22Rv1 (cell line): ENCODE measurements around the gene RPGR.

Experiments
- H3K27ac ChIP-seq: fragments of 450-650 bp; 2 replicates; pipeline ENCODE4 v1.5.1; 2017
- ZFX ChIP-seq: fragments of 450-650 bp; IDR thresholded peaks from 2 replicates; pipeline ENCODE4 v1.6.1; 2017; ENCODE audit warnings: antibody characterized with exemption, borderline replicate concordance
- TF ChIP-seq, protein P1 (sequence below): fragments of 450-650 bp; IDR thresholded peaks from 2 replicates; pipeline ENCODE4 v1.5.1; 2017; ENCODE audit warnings: mild to moderate bottlenecking

RPGR gene

GRCh38 chrX:38277136-38277535 lies 50.2 kb downstream of the RPGR start:
- H3K27ac ChIP-seq = 0 out of 2 replicates have a peak overlapping the region, but pooled peaks have one; percentile 52
- TF ChIP-seq ZFX = no peak
- TF ChIP-seq, protein P1, sequence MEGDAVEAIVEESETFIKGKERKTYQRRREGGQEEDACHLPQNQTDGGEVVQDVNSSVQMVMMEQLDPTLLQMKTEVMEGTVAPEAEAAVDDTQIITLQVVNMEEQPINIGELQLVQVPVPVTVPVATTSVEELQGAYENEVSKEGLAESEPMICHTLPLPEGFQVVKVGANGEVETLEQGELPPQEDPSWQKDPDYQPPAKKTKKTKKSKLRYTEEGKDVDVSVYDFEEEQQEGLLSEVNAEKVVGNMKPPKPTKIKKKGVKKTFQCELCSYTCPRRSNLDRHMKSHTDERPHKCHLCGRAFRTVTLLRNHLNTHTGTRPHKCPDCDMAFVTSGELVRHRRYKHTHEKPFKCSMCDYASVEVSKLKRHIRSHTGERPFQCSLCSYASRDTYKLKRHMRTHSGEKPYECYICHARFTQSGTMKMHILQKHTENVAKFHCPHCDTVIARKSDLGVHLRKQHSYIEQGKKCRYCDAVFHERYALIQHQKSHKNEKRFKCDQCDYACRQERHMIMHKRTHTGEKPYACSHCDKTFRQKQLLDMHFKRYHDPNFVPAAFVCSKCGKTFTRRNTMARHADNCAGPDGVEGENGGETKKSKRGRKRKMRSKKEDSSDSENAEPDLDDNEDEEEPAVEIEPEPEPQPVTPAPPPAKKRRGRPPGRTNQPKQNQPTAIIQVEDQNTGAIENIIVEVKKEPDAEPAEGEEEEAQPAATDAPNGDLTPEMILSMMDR = no peak

GRCh38 chrX:38276089-38276488 lies 51.2 kb downstream of the RPGR start:
- no peak overlapping the region for H3K27ac ChIP-seq
- TF ChIP-seq ZFX = no peak
- TF ChIP-seq, protein P1 = no peak

GRCh38 chrX:38275615-38276014 lies 51.7 kb downstream of the RPGR start:
- TF ChIP-seq, protein P1 = no peak
- TF ChIP-seq ZFX = no peak
- no peak overlapping the region for H3K27ac ChIP-seq

DNA sequence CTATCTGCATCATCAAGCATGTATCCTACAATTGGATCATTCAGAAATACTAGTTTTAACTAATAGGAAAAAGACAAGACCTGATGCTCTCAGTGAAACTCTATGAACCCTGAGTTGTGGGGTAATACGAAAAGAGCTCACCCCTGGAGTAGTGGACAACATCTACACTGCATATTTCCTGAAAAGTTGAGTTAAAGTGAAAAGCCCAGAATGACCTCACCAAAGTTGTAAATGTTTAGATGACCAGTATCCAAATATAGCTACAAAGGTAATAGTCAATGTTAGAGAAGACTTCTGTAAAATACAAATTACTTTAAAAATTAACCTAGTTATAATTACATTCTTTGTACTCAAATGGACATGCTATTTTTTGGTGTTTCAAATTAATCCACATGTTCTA lies 53.9 kb downstream of the RPGR start:
- H3K27ac ChIP-seq = no peak overlapping the region
- TF ChIP-seq, protein P1 = no peak
- no peak for TF ChIP-seq ZFX

- H3K27ac ChIP-seq = no peak overlapping the region
- TF ChIP-seq, protein P1 = no peak
- TF ChIP-seq ZFX = no peak
Measured at GRCh38 chrX:38271154-38271716, 56.1 kb downstream of the RPGR start.

- no peak overlapping the region for H3K27ac ChIP-seq
- TF ChIP-seq ZFX = no peak
- TF ChIP-seq, protein P1 = no peak
Measured at GRCh38 chrX:38268011-38268410, 59.3 kb downstream of the RPGR start.

- TF ChIP-seq, protein P1 = no peak
- TF ChIP-seq ZFX = no peak
- H3K27ac ChIP-seq = no peak overlapping the region
Measured at GRCh38 chrX:38262715-38263620, 64.3 kb downstream of the RPGR start.
